Adipocyte (in vitro differentiated cells): Measurements from ENCODE around the gene TMEM163.
"Not testable (repeated sequence)": the region's sequence is repeated elsewhere in the genome, so short reads cannot be mapped to it uniquely, and the experiment has no call there.

Experiments used
- DNase-seq: peaks from one replicate; pipeline ENCODE4 v3.0.0-alpha.2; 2015; ENCODE audit warnings: low read depth
- H3K27me3 ChIP-seq: replicated peaks from 2 replicates; pipeline ENCODE4 v1.7.0; 2013; ENCODE audit warnings: mild to moderate bottlenecking, low read length, moderate library complexity; ENCODE audit not compliant: control insufficient read depth, insufficient read depth
- H3K36me3 ChIP-seq: 2 replicates; pipeline ENCODE4 v1.7.0; 2013; ENCODE audit warnings: low read length, mild to moderate bottlenecking, moderate library complexity; ENCODE audit not compliant: control insufficient read depth, insufficient read depth, severe bottlenecking
- H3K4me1 ChIP-seq: 2 replicates; pipeline ENCODE4 v1.7.0; 2013; ENCODE audit warnings: mild to moderate bottlenecking, low read length, moderate library complexity; ENCODE audit not compliant: control insufficient read depth, insufficient read depth
- H3K4me3 ChIP-seq: 2 replicates; pipeline ENCODE4 v1.7.0; 2013; ENCODE audit warnings: mild to moderate bottlenecking, low read length, moderate library complexity
- H3K9ac ChIP-seq: 2 replicates; pipeline ENCODE4 v1.7.0; 2013; ENCODE audit warnings: mild to moderate bottlenecking, low read length, moderate library complexity
- H3K9me3 ChIP-seq: 2 replicates; pipeline ENCODE4 v1.7.0; 2013; ENCODE audit warnings: mild to moderate bottlenecking, low read length, moderate library complexity; ENCODE audit not compliant: control insufficient read depth

Gene TMEM163

GRCh38 chr2:134718817-134719814, at the start of gene TMEM163:
TMEM163 (minus strand) TSS chr2:134719000.
- H3K4me3 ChIP-seq, result peak within 1 kb of the TSS; percentile 17
- no peak within 1 kb of the TSS for H3K9ac ChIP-seq
- no peaks in the 10 kb centered on the region for H3K36me3 ChIP-seq
- peaks cover 74% of the 10 kb centered on the region for H3K27me3 ChIP-seq
- H3K4me1 ChIP-seq, result no peaks in the 10 kb centered on the region
- DNase-seq, result peak; percentile 19
- H3K9me3 ChIP-seq, result no peaks in the 10 kb centered on the region

GRCh38 chr2:134766583-134766982, 47.8 kb upstream of the TMEM163 start:
- peaks cover 8% of the 10 kb centered on the region for H3K27me3 ChIP-seq
- no peak for DNase-seq
- H3K9me3 ChIP-seq, result no peaks in the 10 kb centered on the region
- H3K36me3 ChIP-seq, result no peaks in the 10 kb centered on the region
- no peak overlapping the region for H3K4me3 ChIP-seq
- no peaks in the 10 kb centered on the region for H3K4me1 ChIP-seq
- H3K9ac ChIP-seq, result no peak overlapping the region

GRCh38 chr2:134765987-134766386, 47.2 kb upstream of the TMEM163 start:
- peaks cover 8% of the 10 kb centered on the region for H3K27me3 ChIP-seq
- no peak overlapping the region for H3K9ac ChIP-seq
- no peaks in the 10 kb centered on the region for H3K36me3 ChIP-seq
- DNase-seq, result no peak
- H3K4me3 ChIP-seq, result no peak overlapping the region
- H3K9me3 ChIP-seq, result no peaks in the 10 kb centered on the region
- H3K4me1 ChIP-seq, result no peaks in the 10 kb centered on the region

- Histone ChIP-seq H3K27me3 (peaks cover 8% of the 10 kb centered on the region), H3K9ac (no peak overlapping the region), H3K36me3 (no peaks in the 10 kb centered on the region), H3K4me3 (no peak overlapping the region), H3K9me3 (no peaks in the 10 kb centered on the region), H3K4me1 (no peaks in the 10 kb centered on the region)
- DNase-seq, result no peak
These were observed 45.4 kb upstream of the TMEM163 start for GRCh38 chr2:134764164-134764563.

- Histone ChIP-seq H3K9me3 (no peaks in the 10 kb centered on the region), H3K36me3 (no peaks in the 10 kb centered on the region), H3K27me3 (peaks cover 8% of the 10 kb centered on the region), H3K9ac (no peak overlapping the region), H3K4me1 (no peaks in the 10 kb centered on the region), H3K4me3 (no peak overlapping the region)
- DNase-seq, result no peak
These were observed 44.4 kb upstream of the TMEM163 start for GRCh38 chr2:134763164-134763710.

- Histone ChIP-seq H3K27me3 (peaks cover 8% of the 10 kb centered on the region), H3K36me3 (no peaks in the 10 kb centered on the region), H3K9ac (no peak overlapping the region), H3K4me1 (no peaks in the 10 kb centered on the region), H3K4me3 (no peak overlapping the region), H3K9me3 (no peaks in the 10 kb centered on the region)
- no peak for DNase-seq
These were observed 43.7 kb upstream of the TMEM163 start for GRCh38 chr2:134762508-134762907.

GRCh38 chr2:134760385-134760784, 41.6 kb upstream of the TMEM163 start:
- no peak overlapping the region for H3K4me3 ChIP-seq
- no peaks in the 10 kb centered on the region for H3K4me1 ChIP-seq
- no peak for DNase-seq
- H3K9me3 ChIP-seq, result no peaks in the 10 kb centered on the region
- peaks cover 5% of the 10 kb centered on the region for H3K27me3 ChIP-seq
- no peaks in the 10 kb centered on the region for H3K36me3 ChIP-seq
- no peak overlapping the region for H3K9ac ChIP-seq

GRCh38 chr2:134758633-134759032, 39.8 kb upstream of the TMEM163 start:
- H3K9ac ChIP-seq, result no peak overlapping the region
- peaks cover 2% of the 10 kb centered on the region for H3K9me3 ChIP-seq
- H3K36me3 ChIP-seq, result no peaks in the 10 kb centered on the region
- no peak overlapping the region for H3K4me3 ChIP-seq
- DNase-seq, result no peak
- no peaks in the 10 kb centered on the region for H3K4me1 ChIP-seq
- H3K27me3 ChIP-seq, result peaks cover 5% of the 10 kb centered on the region

GRCh38 chr2:134751981-134752380, 33.2 kb upstream of the TMEM163 start:
- H3K36me3 ChIP-seq, H3K4me3 ChIP-seq, H3K4me1 ChIP-seq, DNase-seq, H3K9me3 ChIP-seq, H3K27me3 ChIP-seq, H3K9ac ChIP-seq: not testable (repeated sequence)

GRCh38 chr2:134745546-134745945, 26.7 kb upstream of the TMEM163 start:
- H3K9ac ChIP-seq, result no peak overlapping the region
- no peaks in the 10 kb centered on the region for H3K4me1 ChIP-seq
- H3K36me3 ChIP-seq, result no peaks in the 10 kb centered on the region
- peaks cover 3% of the 10 kb centered on the region for H3K27me3 ChIP-seq
- H3K4me3 ChIP-seq, result no peak overlapping the region
- no peak for DNase-seq
- H3K9me3 ChIP-seq, result no peaks in the 10 kb centered on the region

GRCh38 chr2:134745023-134745422, 26.2 kb upstream of the TMEM163 start:
- Histone ChIP-seq H3K27me3 (peaks cover 3% of the 10 kb centered on the region), H3K36me3 (no peaks in the 10 kb centered on the region), H3K4me3 (no peak overlapping the region), H3K9ac (no peak overlapping the region), H3K9me3 (no peaks in the 10 kb centered on the region), H3K4me1 (no peaks in the 10 kb centered on the region)
- DNase-seq, result no peak
